Activated B cell treated with CpG ODN at 0.5 μM for 24 hours (primary cell): ENCODE measurements around the gene PXN. TPM values are rescaled to one million over a fixed set of nuclear protein-coding genes. Genes with fewer than 3 reads are reported as not detected.

Experiments
- ATAC-seq: fragments of 200-7000 bp; cut with Tn5 transposase; one replicate; pipeline ENCODE4 v1.10.0; 2021; ENCODE audit warnings: low read depth, mild to moderate bottlenecking, moderate library complexity
- CTCF ChIA-PET: fragments of 350-600 bp; sonication (Branson Sonifier 250); formaldehyde crosslinking; loops from one replicate; lab custom pipeline; 2021; ENCODE audit warnings: antibody characterized with exemption; lab: Charles Lee
- POLR2A ChIA-PET: fragments of 350-600 bp; sonication (Branson Sonifier 250); formaldehyde crosslinking; loops from one replicate; lab custom pipeline; 2021; ENCODE audit warnings: antibody characterized with exemption; lab: Charles Lee
- DNase-seq: peaks from one replicate; pipeline ENCODE4 v3.0.0; 2022
- H3K27ac Mint-ChIP-seq: one replicate; pipeline ENCODE4 v1.8.0; 2020; ENCODE audit warnings: mixed read lengths
- H3K27me3 Mint-ChIP-seq: one replicate; pipeline ENCODE4 v1.8.0; 2021; ENCODE audit warnings: mixed read lengths
- H3K36me3 Mint-ChIP-seq: one replicate; pipeline ENCODE4 v1.8.0; 2021; ENCODE audit warnings: low read depth, mixed read lengths
- H3K4me1 Mint-ChIP-seq: one replicate; pipeline ENCODE4 v1.8.0; 2021; ENCODE audit warnings: mixed read lengths
- H3K4me3 Mint-ChIP-seq: one replicate; pipeline ENCODE4 v1.8.0; 2020; ENCODE audit warnings: mild to moderate bottlenecking, mixed read lengths
- H3K9me3 Mint-ChIP-seq: one replicate; pipeline ENCODE4 v1.8.0; 2020; ENCODE audit warnings: mixed read lengths
- intact Hi-C: fragments of 100-400 bp; cut with micrococcal nuclease; formaldehyde crosslinking; loops from one replicate; pipeline ENCODE4 v1.15.1; 2024
- total RNA-seq: library from RNA; stranded (reverse); gene quantifications from 2 replicates; pipeline ENCODE4 v1.2.3, GENCODE V29; 2022
- TF ChIP-seq, protein P1 (sequence below): fragments of 200-600 bp; IDR thresholded peaks from one replicate; pipeline ENCODE4 v1.8.0; 2022; ENCODE audit warnings: antibody characterized with exemption, mild to moderate bottlenecking

Gene PXN
- total RNA-seq, 1 donor from 2014 or later = 1.7 TPM

DNA sequence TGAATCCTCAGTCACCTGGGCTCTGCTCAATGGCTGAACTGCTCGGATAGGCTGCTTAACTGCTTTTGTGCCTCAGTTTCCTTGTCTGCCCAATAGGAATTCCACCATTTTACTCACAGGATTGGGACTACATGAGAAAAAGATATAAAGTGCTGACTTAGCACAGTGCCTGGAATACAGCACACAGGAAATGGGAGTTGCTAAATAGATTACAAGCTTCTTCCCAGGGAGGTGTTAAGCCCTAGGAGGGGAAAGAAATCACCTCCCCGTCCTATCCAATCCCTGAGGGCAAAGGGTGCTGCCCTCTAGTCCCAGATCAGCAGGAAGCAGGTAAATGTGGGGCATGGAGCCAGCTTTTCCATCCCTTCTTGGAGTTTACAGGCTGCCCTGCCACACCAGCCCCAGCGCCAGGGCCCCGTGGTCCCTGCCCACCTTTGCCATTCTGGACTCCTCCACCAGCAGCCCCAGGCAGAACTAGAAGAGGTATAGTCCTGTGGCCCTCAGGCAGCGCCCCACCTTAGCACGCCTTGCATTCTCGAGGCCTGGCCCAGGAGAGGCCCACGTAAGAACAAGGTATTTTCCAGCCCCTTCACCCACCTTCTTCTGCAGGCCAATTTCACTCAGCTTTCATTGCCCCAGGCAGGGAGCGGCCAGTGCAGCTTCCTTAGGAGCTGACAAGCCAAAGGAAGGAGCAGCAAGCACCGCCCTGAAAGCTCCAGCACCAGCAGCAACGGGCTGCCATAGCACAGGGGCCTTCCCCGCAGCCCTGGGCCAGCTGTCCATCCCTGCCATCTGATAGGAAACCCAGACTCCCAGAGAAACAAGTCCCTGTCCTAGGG, 35.8 kb downstream of the PXN start:
- no peaks in the 10 kb centered on the region for H3K36me3 Mint-ChIP-seq
- H3K4me3 Mint-ChIP-seq = no peak overlapping the region
- ChIA-PET CTCF (interaction anchor here (8.7 kb wide), 1 partner anchor 35 kb away, joined by 243 read pairs; the partner anchor contains the start of gene PXN), POLR2A (interaction anchor here (0.8 to 7.8 kb wide), 6 partner anchors 13 to 73 kb away, joined by 3 to 202 read pairs (median 30); partner anchors contain the start of genes PXN, RNU4-1, RNU4-2 and RPLP0)
- peaks cover 35% of the 10 kb centered on the region for H3K27me3 Mint-ChIP-seq
- H3K9me3 Mint-ChIP-seq = no peaks in the 10 kb centered on the region
- DNase-seq (no peak), ATAC-seq (no peak)
- intact Hi-C loops = loop anchor here (2.0 kb wide), 1 partner anchor 27 kb away; no protein-coding TSS in a partner anchor
- TF ChIP-seq, protein P1, sequence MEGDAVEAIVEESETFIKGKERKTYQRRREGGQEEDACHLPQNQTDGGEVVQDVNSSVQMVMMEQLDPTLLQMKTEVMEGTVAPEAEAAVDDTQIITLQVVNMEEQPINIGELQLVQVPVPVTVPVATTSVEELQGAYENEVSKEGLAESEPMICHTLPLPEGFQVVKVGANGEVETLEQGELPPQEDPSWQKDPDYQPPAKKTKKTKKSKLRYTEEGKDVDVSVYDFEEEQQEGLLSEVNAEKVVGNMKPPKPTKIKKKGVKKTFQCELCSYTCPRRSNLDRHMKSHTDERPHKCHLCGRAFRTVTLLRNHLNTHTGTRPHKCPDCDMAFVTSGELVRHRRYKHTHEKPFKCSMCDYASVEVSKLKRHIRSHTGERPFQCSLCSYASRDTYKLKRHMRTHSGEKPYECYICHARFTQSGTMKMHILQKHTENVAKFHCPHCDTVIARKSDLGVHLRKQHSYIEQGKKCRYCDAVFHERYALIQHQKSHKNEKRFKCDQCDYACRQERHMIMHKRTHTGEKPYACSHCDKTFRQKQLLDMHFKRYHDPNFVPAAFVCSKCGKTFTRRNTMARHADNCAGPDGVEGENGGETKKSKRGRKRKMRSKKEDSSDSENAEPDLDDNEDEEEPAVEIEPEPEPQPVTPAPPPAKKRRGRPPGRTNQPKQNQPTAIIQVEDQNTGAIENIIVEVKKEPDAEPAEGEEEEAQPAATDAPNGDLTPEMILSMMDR = no peak
- H3K4me1 Mint-ChIP-seq = peaks cover 43% of the 10 kb centered on the region
- H3K27ac Mint-ChIP-seq = no peak overlapping the region

DNA sequence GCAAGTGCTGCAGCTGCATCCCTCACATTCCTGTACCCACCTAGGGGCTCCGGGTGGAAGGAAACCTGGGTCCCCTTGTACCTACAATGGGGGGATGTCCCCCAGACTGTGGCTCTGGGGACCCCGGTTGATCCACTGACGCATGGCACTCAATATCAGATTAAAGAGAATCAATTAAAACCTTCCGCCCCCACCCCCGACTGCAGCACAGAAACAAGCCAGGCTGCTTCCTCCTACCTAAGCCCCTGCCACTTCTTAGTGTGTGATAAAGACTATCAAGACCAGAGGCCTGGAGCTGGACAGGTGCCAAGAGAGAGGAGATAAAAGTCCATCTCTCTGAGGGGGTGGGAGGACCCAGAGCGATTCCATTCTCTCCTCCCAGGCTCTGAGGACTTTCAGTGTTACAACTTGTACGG, 36.5 kb downstream of the PXN start:
- Mint-ChIP-seq H3K4me1 (peaks cover 46% of the 10 kb centered on the region), H3K9me3 (no peaks in the 10 kb centered on the region), H3K27me3 (peaks cover 28% of the 10 kb centered on the region), H3K4me3 (no peak overlapping the region), H3K27ac (no peak overlapping the region), H3K36me3 (no peaks in the 10 kb centered on the region)
- POLR2A ChIA-PET = interaction anchor here (0.6 to 7.8 kb wide), 5 partner anchors 21 to 1792 kb away, joined by 4 to 202 read pairs (median 52); partner anchors contain the start of genes BCL7A, PXN, RNU4-1 and RNU4-2
- no peak for ATAC-seq
- TF ChIP-seq, protein P1 = no peak
- DNase-seq = no peak
- CTCF ChIA-PET = interaction anchor here (1.3 to 8.7 kb wide), 10 partner anchors 7 to 200 kb away, joined by 5 to 243 read pairs (median 8); partner anchors contain the start of genes PXN, RNU4-1, RNU4-2 and SIRT4
- intact Hi-C loops = loop anchor here (2.0 kb wide), 1 partner anchor 26 kb away; no protein-coding TSS in a partner anchor

DNA sequence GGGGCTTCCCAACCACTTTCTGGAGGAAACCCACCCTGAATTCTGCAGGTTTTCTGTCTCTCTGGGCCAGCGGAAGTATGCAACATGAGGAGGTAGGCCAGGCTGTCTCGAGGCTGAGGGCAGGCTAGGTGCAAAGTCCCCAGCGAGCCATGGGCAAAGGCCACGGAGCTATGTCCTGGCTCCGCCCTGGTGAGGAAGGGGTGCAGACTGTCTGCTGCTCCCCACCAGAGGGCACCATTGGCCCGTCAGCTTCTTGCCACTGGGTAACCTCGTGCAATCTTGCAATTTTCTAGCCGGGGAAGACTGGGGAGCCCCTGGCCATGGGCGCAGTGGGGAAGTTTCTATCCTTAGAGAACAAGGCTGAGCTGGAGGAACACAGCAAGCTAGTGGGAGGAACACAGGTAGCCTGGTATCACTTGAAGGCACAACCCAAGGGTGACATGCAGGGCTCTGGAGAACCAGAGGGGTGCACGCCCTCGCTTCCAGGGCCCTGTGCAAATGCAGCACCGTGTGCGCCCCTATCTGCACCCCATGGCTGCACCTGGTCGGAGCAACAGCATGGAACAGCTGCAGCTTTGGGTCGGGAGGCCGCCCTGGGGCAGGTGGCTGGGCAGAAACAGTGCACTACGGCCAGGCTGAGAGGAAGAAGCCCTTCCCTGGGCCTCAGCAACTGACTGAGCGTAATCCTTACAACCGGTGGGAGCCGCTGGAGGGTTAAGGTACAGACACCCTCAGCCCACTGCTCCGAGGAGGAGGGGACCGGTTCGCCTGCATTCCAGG, 37.0 kb downstream of the PXN start:
- Mint-ChIP-seq H3K4me1 (peaks cover 44% of the 10 kb centered on the region), H3K27me3 (peaks cover 25% of the 10 kb centered on the region), H3K27ac (no peak overlapping the region), H3K36me3 (no peaks in the 10 kb centered on the region), H3K9me3 (no peaks in the 10 kb centered on the region), H3K4me3 (no peak overlapping the region)
- POLR2A ChIA-PET = interaction anchor here (0.6 to 7.8 kb wide), 8 partner anchors 18 to 1793 kb away, joined by 3 to 202 read pairs (median 8); partner anchors contain the start of genes BCL7A, PXN, RNU4-1 and RNU4-2
- DNase-seq (peak; percentile 74), ATAC-seq (peak; percentile 93)
- CTCF ChIA-PET = interaction anchor here (0.6 to 8.7 kb wide), 24 partner anchors 8 to 240 kb away, joined by 3 to 243 read pairs (median 6); partner anchors contain the start of genes PXN, RNU4-1, RNU4-2 and RPLP0
- intact Hi-C loops = loop anchor here (1.0 to 2.0 kb wide), 5 partner anchors 26 to 202 kb away; partner anchors contain the start of genes PXN and RNU4-2
- TF ChIP-seq, protein P1 = peak; percentile 39

DNA sequence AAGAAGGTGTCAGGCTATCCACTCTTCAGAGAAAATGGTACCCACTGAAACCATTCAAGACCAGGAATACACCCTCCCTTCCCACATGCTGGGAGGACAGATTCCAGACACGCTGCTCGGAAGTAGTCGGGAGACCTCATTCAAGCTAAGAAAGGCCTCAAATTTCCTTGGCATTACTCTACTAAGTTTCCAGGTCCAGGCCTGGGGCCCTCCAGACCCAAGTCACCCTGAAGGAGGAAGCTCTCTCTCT, 37.6 kb downstream of the PXN start:
- CTCF ChIA-PET = interaction anchor here (0.6 to 8.7 kb wide), 24 partner anchors 8 to 240 kb away, joined by 3 to 243 read pairs (median 6); partner anchors contain the start of genes PXN, RNU4-1, RNU4-2 and RPLP0
- no peak for DNase-seq
- Mint-ChIP-seq H3K4me1 (peaks cover 41% of the 10 kb centered on the region), H3K27me3 (peaks cover 25% of the 10 kb centered on the region), H3K36me3 (no peaks in the 10 kb centered on the region), H3K4me3 (no peak overlapping the region), H3K9me3 (no peaks in the 10 kb centered on the region), H3K27ac (no peak overlapping the region)
- POLR2A ChIA-PET = interaction anchor here (0.8 to 7.8 kb wide), 7 partner anchors 19 to 99 kb away, joined by 3 to 202 read pairs (median 10); partner anchors contain the start of genes PXN, RNU4-1, RNU4-2 and RPLP0
- intact Hi-C loops = loop anchor here (1.0 to 2.0 kb wide), 5 partner anchors 25 to 202 kb away; partner anchors contain the start of genes PXN and RNU4-2
- peak; percentile 4 for ATAC-seq
- TF ChIP-seq, protein P1 = no peak
